Activated naive CD4-positive, alpha-beta T cell treated with anti-CD3 and anti-CD28 coated beads, Interleukin-2, amount 50 U/mL, for 24 hours (primary cell): ENCODE data around the gene MIOX.

Experiments used
- H3K27ac Mint-ChIP-seq: one replicate; pipeline ENCODE4 v1.8.0; 2021; ENCODE audit warnings: mild to moderate bottlenecking, mixed read lengths
- H3K27me3 Mint-ChIP-seq: one replicate; pipeline ENCODE4 v1.8.0; 2021; ENCODE audit warnings: mixed read lengths
- H3K36me3 Mint-ChIP-seq: one replicate; pipeline ENCODE4 v1.8.0; 2021; ENCODE audit warnings: mixed read lengths
- H3K4me1 Mint-ChIP-seq: one replicate; pipeline ENCODE4 v1.8.0; 2021; ENCODE audit warnings: mixed read lengths
- H3K4me3 Mint-ChIP-seq: one replicate; pipeline ENCODE4 v1.8.0; 2021; ENCODE audit warnings: mild to moderate bottlenecking, mixed read lengths
- H3K9me3 Mint-ChIP-seq: one replicate; pipeline ENCODE4 v1.8.0; 2021; ENCODE audit warnings: mixed read lengths

Gene MIOX

GRCh38 chr22:50465066-50465930 lies 21.4 kb upstream of the MIOX start:
- Mint-ChIP-seq H3K4me3 (no peak overlapping the region), H3K27ac (no peak overlapping the region), H3K9me3 (no peaks in the 10 kb centered on the region), H3K4me1 (peaks cover 20% of the 10 kb centered on the region), H3K27me3 (no peaks in the 10 kb centered on the region), H3K36me3 (peaks cover 3% of the 10 kb centered on the region)

- H3K9me3 Mint-ChIP-seq = no peaks in the 10 kb centered on the region
- no peak overlapping the region for H3K4me3 Mint-ChIP-seq
- no peaks in the 10 kb centered on the region for H3K27me3 Mint-ChIP-seq
- H3K4me1 Mint-ChIP-seq = peaks cover 39% of the 10 kb centered on the region
- H3K36me3 Mint-ChIP-seq = peaks cover 3% of the 10 kb centered on the region
- no peak overlapping the region for H3K27ac Mint-ChIP-seq
These were observed 19.3 kb upstream of the MIOX start for GRCh38 chr22:50467341-50467740.

- Mint-ChIP-seq H3K27ac (no peak overlapping the region), H3K9me3 (no peaks in the 10 kb centered on the region), H3K4me1 (peaks cover 45% of the 10 kb centered on the region), H3K27me3 (no peaks in the 10 kb centered on the region), H3K4me3 (no peak overlapping the region), H3K36me3 (peaks cover 3% of the 10 kb centered on the region)
These were observed 18.8 kb upstream of the MIOX start for GRCh38 chr22:50467773-50468440.

GRCh38 chr22:50468626-50469025 lies 18.0 kb upstream of the MIOX start:
- Mint-ChIP-seq H3K36me3 (peaks cover 6% of the 10 kb centered on the region), H3K4me1 (peaks cover 52% of the 10 kb centered on the region), H3K9me3 (no peaks in the 10 kb centered on the region), H3K27ac (peak overlapping the region; percentile 68), H3K27me3 (no peaks in the 10 kb centered on the region), H3K4me3 (peak overlapping the region; percentile 26)

GRCh38 chr22:50469377-50470305 lies 17.0 kb upstream of the MIOX start:
- H3K36me3 Mint-ChIP-seq = peaks cover 6% of the 10 kb centered on the region
- no peaks in the 10 kb centered on the region for H3K27me3 Mint-ChIP-seq
- H3K4me3 Mint-ChIP-seq = peak overlapping the region; percentile 74
- peaks cover 58% of the 10 kb centered on the region for H3K4me1 Mint-ChIP-seq
- peak overlapping the region; percentile 85 for H3K27ac Mint-ChIP-seq
- H3K9me3 Mint-ChIP-seq = no peaks in the 10 kb centered on the region

- peak overlapping the region; percentile 74 for H3K4me3 Mint-ChIP-seq
- peak overlapping the region; percentile 85 for H3K27ac Mint-ChIP-seq
- peaks cover 6% of the 10 kb centered on the region for H3K36me3 Mint-ChIP-seq
- H3K9me3 Mint-ChIP-seq = no peaks in the 10 kb centered on the region
- H3K27me3 Mint-ChIP-seq = no peaks in the 10 kb centered on the region
- peaks cover 62% of the 10 kb centered on the region for H3K4me1 Mint-ChIP-seq
These were observed 16.2 kb upstream of the MIOX start for GRCh38 chr22:50470491-50470890.

GRCh38 chr22:50471197-50471847 lies 15.3 kb upstream of the MIOX start:
- Mint-ChIP-seq H3K9me3 (no peaks in the 10 kb centered on the region), H3K4me1 (peaks cover 64% of the 10 kb centered on the region), H3K36me3 (peaks cover 6% of the 10 kb centered on the region), H3K27ac (peak overlapping the region; percentile 85), H3K4me3 (peak overlapping the region; percentile 74), H3K27me3 (no peaks in the 10 kb centered on the region)

GRCh38 chr22:50471962-50472361 lies 14.7 kb upstream of the MIOX start:
- no peaks in the 10 kb centered on the region for H3K27me3 Mint-ChIP-seq
- H3K9me3 Mint-ChIP-seq = no peaks in the 10 kb centered on the region
- H3K4me3 Mint-ChIP-seq = peak overlapping the region; percentile 92
- peaks cover 2% of the 10 kb centered on the region for H3K36me3 Mint-ChIP-seq
- peaks cover 60% of the 10 kb centered on the region for H3K4me1 Mint-ChIP-seq
- H3K27ac Mint-ChIP-seq = peak overlapping the region; percentile 65

- Mint-ChIP-seq H3K36me3 (peaks cover 2% of the 10 kb centered on the region), H3K4me1 (peaks cover 60% of the 10 kb centered on the region), H3K4me3 (peak overlapping the region; percentile 92), H3K27me3 (no peaks in the 10 kb centered on the region), H3K27ac (peak overlapping the region; percentile 95), H3K9me3 (no peaks in the 10 kb centered on the region)
These were observed 13.6 kb upstream of the MIOX start for GRCh38 chr22:50473088-50473487.

GRCh38 chr22:50473855-50474671 lies 12.6 kb upstream of the MIOX start:
- H3K4me3 Mint-ChIP-seq = peak overlapping the region; percentile 92
- H3K9me3 Mint-ChIP-seq = no peaks in the 10 kb centered on the region
- peaks cover 52% of the 10 kb centered on the region for H3K4me1 Mint-ChIP-seq
- H3K27ac Mint-ChIP-seq = peak overlapping the region; percentile 95
- H3K27me3 Mint-ChIP-seq = no peaks in the 10 kb centered on the region
- H3K36me3 Mint-ChIP-seq = peaks cover 2% of the 10 kb centered on the region

- H3K4me1 Mint-ChIP-seq = peaks cover 47% of the 10 kb centered on the region
- no peaks in the 10 kb centered on the region for H3K9me3 Mint-ChIP-seq
- peak within 1 kb of the TSS; percentile 92 for H3K4me3 Mint-ChIP-seq
- peak within 1 kb of the TSS; percentile 95 for H3K27ac Mint-ChIP-seq
- H3K36me3 Mint-ChIP-seq = peaks cover 2% of the 10 kb centered on the region
- no peaks in the 10 kb centered on the region for H3K27me3 Mint-ChIP-seq
These were observed 11.7 kb upstream of the MIOX start, which contains the start of gene SBF1 for GRCh38 chr22:50474710-50475651. SBF1 (minus strand) TSS chr22:50475035; CDS start chr22:50474840, 195 bp downstream.

GRCh38 chr22:50475652-50476002 lies 11.0 kb upstream of the MIOX start:
- Mint-ChIP-seq H3K27me3 (no peaks in the 10 kb centered on the region), H3K27ac (no peak overlapping the region), H3K4me1 (peaks cover 44% of the 10 kb centered on the region), H3K9me3 (no peaks in the 10 kb centered on the region), H3K36me3 (peaks cover 2% of the 10 kb centered on the region), H3K4me3 (peak overlapping the region; percentile 71)

GRCh38 chr22:50476868-50477267 lies 9.8 kb upstream of the MIOX start:
- Mint-ChIP-seq H3K4me1 (peaks cover 33% of the 10 kb centered on the region), H3K9me3 (no peaks in the 10 kb centered on the region), H3K36me3 (peaks cover 2% of the 10 kb centered on the region), H3K27me3 (no peaks in the 10 kb centered on the region), H3K4me3 (peak overlapping the region; percentile 27), H3K27ac (peak overlapping the region; percentile 63)
